IPS-18c (cell line): ENCODE data around the gene PCP4.

ENCODE experiments used
- H3K4me3 ChIP-seq: 2 replicates; pipeline ENCODE4 v1.7.0; 2013; ENCODE audit warnings: low read depth, mild to moderate bottlenecking, low read length, moderate library complexity; ENCODE audit not compliant: insufficient read depth
- H3K9me3 ChIP-seq: one replicate; pipeline ENCODE4 v1.6.1; 2013; ENCODE audit warnings: mild to moderate bottlenecking, low read length, moderate library complexity; ENCODE audit not compliant: control insufficient read depth, insufficient read depth

The PCP4 gene

GRCh38 chr21:39867198-39867650, at the start of gene PCP4:
Gene PCP4, plus strand, starts transcription at chr21:39867438. Its CDS starts 64 bp downstream, at chr21:39867502.
- Histone ChIP-seq H3K9me3 (no peaks in the 10 kb centered on the region), H3K4me3 (no peak within 1 kb of the TSS; the same call in 1 of the 2 replicates)

GRCh38 chr21:39818557-39818956, 48.7 kb upstream of the PCP4 start:
- Histone ChIP-seq H3K4me3 (no peak overlapping the region), H3K9me3 (no peaks in the 10 kb centered on the region)

- Histone ChIP-seq H3K9me3 (no peaks in the 10 kb centered on the region), H3K4me3 (no peak overlapping the region)
These were observed 45.2 kb upstream of the PCP4 start for GRCh38 chr21:39822042-39822441.

GRCh38 chr21:39825250-39825649, 42.0 kb upstream of the PCP4 start:
- no peak overlapping the region for H3K4me3 ChIP-seq
- no peaks in the 10 kb centered on the region for H3K9me3 ChIP-seq

- Histone ChIP-seq H3K4me3 (no peak overlapping the region), H3K9me3 (peaks cover 2% of the 10 kb centered on the region)
These were observed 32.7 kb upstream of the PCP4 start for GRCh38 chr21:39834543-39834942.

- H3K4me3 ChIP-seq, result no peak overlapping the region
- no peaks in the 10 kb centered on the region for H3K9me3 ChIP-seq
These were observed 29.3 kb upstream of the PCP4 start for GRCh38 chr21:39837861-39838359.

GRCh38 chr21:39840373-39841097, 26.7 kb upstream of the PCP4 start:
- no peaks in the 10 kb centered on the region for H3K9me3 ChIP-seq
- no peak overlapping the region for H3K4me3 ChIP-seq

- no peak overlapping the region for H3K4me3 ChIP-seq
- H3K9me3 ChIP-seq, result no peaks in the 10 kb centered on the region
These were observed 24.3 kb upstream of the PCP4 start for GRCh38 chr21:39842741-39843459.

- H3K4me3 ChIP-seq, result no peak overlapping the region
These were observed 23.8 kb upstream of the PCP4 start for GRCh38 chr21:39843483-39843882.

GRCh38 chr21:39843916-39844315, 23.3 kb upstream of the PCP4 start:
- Histone ChIP-seq H3K4me3 (no peak overlapping the region), H3K9me3 (no peaks in the 10 kb centered on the region)

More at GRCh38 chr21:39843483-39843882, 23.8 kb upstream of the PCP4 start:
- H3K9me3 ChIP-seq, result no peaks in the 10 kb centered on the region

- peaks cover 5% of the 10 kb centered on the region for H3K9me3 ChIP-seq
- H3K4me3 ChIP-seq, result no peak overlapping the region
These were observed 21.6 kb upstream of the PCP4 start for GRCh38 chr21:39845571-39846130.

- Histone ChIP-seq H3K4me3 (no peak overlapping the region), H3K9me3 (peaks cover 7% of the 10 kb centered on the region)
These were observed 19.4 kb upstream of the PCP4 start for GRCh38 chr21:39847877-39848276.

- Histone ChIP-seq H3K4me3 (no peak overlapping the region), H3K9me3 (peaks cover 7% of the 10 kb centered on the region)
These were observed 18.1 kb upstream of the PCP4 start for GRCh38 chr21:39849014-39849655.

- H3K4me3 ChIP-seq, result no peak overlapping the region
- peaks cover 10% of the 10 kb centered on the region for H3K9me3 ChIP-seq
These were observed 16.9 kb upstream of the PCP4 start for GRCh38 chr21:39850333-39850732.

- H3K4me3 ChIP-seq, result no peak overlapping the region
- peaks cover 10% of the 10 kb centered on the region for H3K9me3 ChIP-seq
These were observed 16.1 kb upstream of the PCP4 start for GRCh38 chr21:39851002-39851618.

- H3K9me3 ChIP-seq, result peaks cover 10% of the 10 kb centered on the region
- no peak overlapping the region for H3K4me3 ChIP-seq
These were observed 15.1 kb upstream of the PCP4 start for GRCh38 chr21:39852021-39852721.
